WTC11 (cell line): Measurements from ENCODE around the gene ADAMTS8. TPM values are rescaled to one million over a fixed set of nuclear protein-coding genes. Genes with fewer than 3 reads are reported as not detected.

Experiments
- ATAC-seq: fragments of 200-7000 bp; cut with Tn5 transposase; 2 replicates; pipeline ENCODE4 v1.10.0; 2021; ENCODE audit warnings: mild to moderate bottlenecking, moderate library complexity
- CTCF ChIA-PET: fragments of 300-600 bp; sonication (Branson Sonifier 250); formaldehyde crosslinking; loops from one replicate; lab custom pipeline; 2021; ENCODE audit warnings: antibody characterized with exemption; lab: Charles Lee
- POLR2A ChIA-PET: fragments of 350-600 bp; sonication (Branson Sonifier 250); formaldehyde crosslinking; loops from one replicate; lab custom pipeline; 2021; ENCODE audit warnings: antibody characterized with exemption; lab: Charles Lee
- DNase-seq: peaks from one replicate; pipeline ENCODE4 v3.0.0; 2021; ENCODE audit warnings: low spot score
- H3K27ac Mint-ChIP-seq: 2 replicates; pipeline ENCODE4 v1.8.0; 2021; ENCODE audit warnings: mixed read lengths
- H3K27me3 Mint-ChIP-seq: 2 replicates; pipeline ENCODE4 v1.8.0; 2021; ENCODE audit warnings: low read depth, mild to moderate bottlenecking, moderate library complexity, mixed read lengths
- H3K36me3 Mint-ChIP-seq: 2 replicates; pipeline ENCODE4 v1.8.0; 2021; ENCODE audit warnings: mixed read lengths
- H3K4me1 Mint-ChIP-seq: 2 replicates; pipeline ENCODE4 v1.8.0; 2022; ENCODE audit warnings: mixed read lengths
- H3K4me3 Mint-ChIP-seq: 2 replicates; pipeline ENCODE4 v1.8.0; 2021; ENCODE audit warnings: mild to moderate bottlenecking, moderate library complexity, mixed read lengths
- H3K9me3 Mint-ChIP-seq: 2 replicates; pipeline ENCODE4 v1.8.0; 2021; ENCODE audit warnings: mixed read lengths
- ATF1 ChIP-seq: sonication (generic); formaldehyde crosslinking; IDR thresholded peaks from 2 replicates; pipeline ENCODE4 v1.8.1; 2023; ENCODE audit warnings: mild to moderate bottlenecking, moderate library complexity, missing genetic modification reagents
- ELF4 ChIP-seq: sonication (generic); formaldehyde crosslinking; IDR thresholded peaks from 2 replicates; pipeline ENCODE4 v1.8.1; 2022; ENCODE audit warnings: low read depth, mild to moderate bottlenecking, moderate library complexity, missing genetic modification reagents
- FOXJ3 ChIP-seq: sonication (generic); formaldehyde crosslinking; IDR thresholded peaks from 2 replicates; pipeline ENCODE4 v1.9.0; 2021; ENCODE audit warnings: missing genetic modification reagents, mild to moderate bottlenecking, borderline replicate concordance
- HMGA2 ChIP-seq: fragments of 250-450 bp; sonication (Bioruptor Pico); IDR thresholded peaks from 2 replicates; pipeline ENCODE4 v1.4.0; 2021; ENCODE audit warnings: mild to moderate bottlenecking, moderate library complexity
- MXD4 ChIP-seq: fragments of 250-450 bp; sonication (Bioruptor Pico); IDR thresholded peaks from 2 replicates; pipeline ENCODE4 v1.8.0; 2021; ENCODE audit warnings: mild to moderate bottlenecking, moderate library complexity, borderline replicate concordance
- NFATC4 ChIP-seq: fragments of 250-450 bp; sonication (Bioruptor Pico); IDR thresholded peaks from 2 replicates; pipeline ENCODE4 v1.9.0; 2021; ENCODE audit warnings: mild to moderate bottlenecking
- OVOL2 ChIP-seq: fragments of 250-450 bp; sonication (Bioruptor Pico); IDR thresholded peaks from 2 replicates; pipeline ENCODE4 v1.9.0; 2021; ENCODE audit warnings: mild to moderate bottlenecking, borderline replicate concordance
- RELA ChIP-seq: sonication (generic); formaldehyde crosslinking; IDR thresholded peaks from 2 replicates; pipeline ENCODE4 v1.8.1; 2022; ENCODE audit warnings: missing genetic modification reagents, mild to moderate bottlenecking, borderline replicate concordance
- SMAD4 ChIP-seq: sonication (generic); formaldehyde crosslinking; IDR thresholded peaks from 2 replicates; pipeline ENCODE4 v1.8.0; 2022; ENCODE audit warnings: mild to moderate bottlenecking, missing genetic modification reagents
- TEAD4 ChIP-seq: sonication (generic); formaldehyde crosslinking; IDR thresholded peaks from 2 replicates; pipeline ENCODE4 v1.8.0; 2022; ENCODE audit warnings: mild to moderate bottlenecking, missing genetic modification reagents
- ZBTB21 ChIP-seq: sonication (generic); formaldehyde crosslinking; IDR thresholded peaks from 2 replicates; pipeline ENCODE4 v1.8.1; 2023; ENCODE audit warnings: mild to moderate bottlenecking, missing genetic modification reagents, borderline replicate concordance
- ZNF121 ChIP-seq: sonication (generic); formaldehyde crosslinking; IDR thresholded peaks from 2 replicates; pipeline ENCODE4 v1.8.0; 2023; ENCODE audit warnings: missing genetic modification reagents
- ZNF317 ChIP-seq: sonication (generic); formaldehyde crosslinking; IDR thresholded peaks from 2 replicates; pipeline ENCODE4 v1.8.1; 2023; ENCODE audit warnings: low read depth, mild to moderate bottlenecking, moderate library complexity, missing genetic modification reagents, borderline replicate concordance
- ZNF396 ChIP-seq: fragments of 250-450 bp; sonication (Bioruptor Pico); IDR thresholded peaks from 2 replicates; pipeline ENCODE4 v1.8.0; 2021; ENCODE audit warnings: mild to moderate bottlenecking, moderate library complexity, borderline replicate concordance
- total RNA-seq: library from RNA; stranded (reverse); gene quantifications from 3 replicates; pipeline ENCODE4 v1.2.3, GENCODE V29; 2021
- TF ChIP-seq, protein P1 (sequence below): sonication (generic); formaldehyde crosslinking; IDR thresholded peaks from 2 replicates; pipeline ENCODE4 v1.8.1; 2023; ENCODE audit warnings: mild to moderate bottlenecking, moderate library complexity, missing genetic modification reagents
- TF ChIP-seq, protein P2 (sequence below): sonication (generic); formaldehyde crosslinking; IDR thresholded peaks from 2 replicates; pipeline ENCODE4 v1.8.0; 2023; ENCODE audit warnings: mild to moderate bottlenecking, missing genetic modification reagents
- TF ChIP-seq, protein P3 (sequence below): sonication (generic); formaldehyde crosslinking; IDR thresholded peaks from 2 replicates; pipeline ENCODE4 v1.8.1; 2023; ENCODE audit warnings: mild to moderate bottlenecking, missing genetic modification reagents, moderate library complexity
- TF ChIP-seq, protein P4 (sequence below): sonication (generic); formaldehyde crosslinking; IDR thresholded peaks from 2 replicates; pipeline ENCODE4 v1.8.1; 2022; ENCODE audit warnings: mild to moderate bottlenecking, moderate library complexity, missing genetic modification reagents
- TF ChIP-seq, protein P5 (sequence below): sonication (generic); formaldehyde crosslinking; IDR thresholded peaks from 2 replicates; pipeline ENCODE4 v1.8.0; 2022; ENCODE audit warnings: mild to moderate bottlenecking, missing genetic modification reagents
- TF ChIP-seq, protein P6 (sequence below): sonication (generic); formaldehyde crosslinking; IDR thresholded peaks from 2 replicates; pipeline ENCODE4 v1.8.1; 2023; ENCODE audit warnings: mild to moderate bottlenecking, missing genetic modification reagents, borderline replicate concordance

Gene ADAMTS8
- total RNA-seq, 1 experiment from 2014 or later = 9.9 TPM

DNA sequence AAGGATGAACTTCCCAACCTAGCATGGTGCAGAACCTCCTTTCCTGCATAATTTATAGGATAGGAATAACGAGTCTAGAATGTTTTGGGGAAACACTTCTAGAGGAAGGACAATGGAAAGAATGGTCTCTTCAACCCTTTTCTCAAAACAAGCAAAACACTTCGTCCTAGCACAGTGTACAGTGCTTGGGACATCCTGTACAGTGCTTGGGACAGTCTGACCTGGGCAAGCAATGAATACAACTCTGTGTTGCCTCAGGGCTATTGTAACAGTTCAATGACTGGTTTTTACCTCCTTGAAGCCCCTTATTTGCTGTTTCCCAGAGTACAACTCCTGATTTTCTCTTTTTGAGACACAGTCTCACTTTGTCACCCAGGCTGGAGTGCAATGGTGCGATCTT lies 1.6 kb upstream of the ADAMTS8 start:
- ChIA-PET CTCF (interaction anchor here (1.0 to 9.2 kb wide), 6 partner anchors 23 to 462 kb away, joined by 3 to 152 read pairs (median 8); no protein-coding TSS in a partner anchor), POLR2A (no interaction called here)
- Mint-ChIP-seq H3K4me3 (no peak overlapping the region), H3K27ac (no peak overlapping the region), H3K9me3 (no peaks in the 10 kb centered on the region), H3K4me1 (peaks cover 25% of the 10 kb centered on the region), H3K36me3 (no peaks in the 10 kb centered on the region), H3K27me3 (peaks cover 46% of the 10 kb centered on the region)
- ATAC-seq (no peak), DNase-seq (no peak)
- TF ChIP-seq ZNF121 = no peak

DNA sequence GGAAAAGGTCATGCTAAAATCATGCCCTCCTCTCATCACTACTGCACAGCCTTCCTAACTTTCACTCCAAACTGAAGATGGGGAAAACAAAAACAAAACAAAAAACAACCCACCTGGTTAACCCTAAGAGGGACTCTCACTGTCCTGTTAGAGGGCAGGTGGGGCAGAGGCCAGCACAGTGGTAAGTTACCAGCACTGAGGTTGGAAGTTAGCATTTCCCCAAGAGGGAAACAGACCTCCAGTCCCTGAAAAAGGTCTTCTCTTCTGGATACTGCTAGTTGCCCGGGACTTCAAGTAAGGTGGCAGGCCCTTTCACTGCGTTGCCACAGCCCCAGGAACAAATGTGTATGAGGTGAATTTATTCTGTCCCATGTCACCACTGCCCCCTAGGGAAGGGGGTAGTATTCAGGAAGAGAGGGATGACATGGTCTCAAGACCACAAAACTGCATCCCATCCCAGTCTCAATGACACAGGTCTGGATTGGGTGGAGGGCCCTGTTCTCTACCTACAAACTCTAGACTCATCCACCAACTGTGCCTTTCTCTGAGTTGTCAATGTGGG lies 792 bp upstream of the ADAMTS8 start:
- TF ChIP-seq ELF4 (CRISPR knock-in tag) = no peak
- TF ChIP-seq SMAD4 = no peak
- no peak for TF ChIP-seq TEAD4
- no peak for TF ChIP-seq HMGA2
- TF ChIP-seq FOXJ3 (CRISPR knock-in tag) = no peak
- TF ChIP-seq ATF1 (CRISPR knock-in tag) = 0 out of 2 replicates have a peak, but pooled peaks have one; percentile 3
- TF ChIP-seq ZNF317 (CRISPR knock-in tag) = no peak
- TF ChIP-seq MXD4 (CRISPR knock-in tag) = no peak
- TF ChIP-seq, all 79 proteins: peak for 1
- CTCF ChIA-PET = interaction anchor here (0.6 to 9.2 kb wide), 8 partner anchors 14 to 433 kb away, joined by 3 to 152 read pairs (median 4); no protein-coding TSS in a partner anchor
- ATAC-seq = no peak
- DNase-seq = no peak
- Mint-ChIP-seq H3K9me3 (no peaks in the 10 kb centered on the region), H3K4me3 (peak overlapping the region; percentile 85), H3K27me3 (peaks cover 46% of the 10 kb centered on the region), H3K27ac (no peak overlapping the region), H3K36me3 (no peaks in the 10 kb centered on the region), H3K4me1 (peaks cover 25% of the 10 kb centered on the region)
- POLR2A ChIA-PET = no interaction called here

DNA sequence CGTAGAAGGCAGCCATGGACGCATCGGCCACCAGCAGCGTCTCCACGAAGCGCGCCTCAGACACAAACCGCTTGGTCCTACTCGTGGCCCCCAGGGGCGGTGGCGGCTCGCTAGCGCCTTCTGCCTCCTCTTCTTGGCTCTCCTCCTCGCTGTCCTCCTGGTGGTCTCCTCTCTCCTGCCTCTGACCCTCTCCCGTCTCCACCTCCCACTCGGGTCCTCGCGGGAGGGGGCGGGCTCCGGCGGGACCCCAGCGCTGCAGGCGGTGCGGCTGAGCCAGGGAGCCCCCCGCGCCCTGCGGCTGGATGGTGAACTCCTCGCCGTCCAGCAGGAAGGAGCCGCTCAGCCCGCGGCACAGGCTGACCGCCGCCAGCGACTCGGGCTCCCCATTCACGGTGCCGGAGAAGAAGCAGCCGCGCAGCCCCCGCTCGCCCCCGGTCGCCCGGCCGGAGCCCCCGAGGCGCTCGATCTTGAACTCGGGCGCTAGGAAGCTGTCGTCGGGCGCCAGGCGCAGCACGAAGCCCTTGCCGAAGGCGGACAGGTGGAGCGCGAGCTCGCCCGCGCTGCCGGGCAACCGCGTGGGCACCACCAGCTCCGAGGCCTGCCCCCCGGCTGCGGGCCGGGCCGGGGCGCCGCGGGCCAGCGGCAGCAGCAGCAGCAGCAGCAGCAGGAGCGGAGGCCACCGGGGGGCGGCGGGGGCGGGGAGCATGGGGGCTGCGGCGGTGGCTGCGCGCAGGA lies 661 bp downstream of the ADAMTS8 start:
- H3K27me3 Mint-ChIP-seq = peaks cover 46% of the 10 kb centered on the region
- POLR2A ChIA-PET = interaction anchor here (0.6 kb wide), 1 partner anchor 24 kb away, joined by 4 read pairs; no protein-coding TSS in a partner anchor
- ATAC-seq = peak; percentile 19
- TF ChIP-seq RELA (CRISPR knock-in tag) (no peak), ZBTB21 (CRISPR knock-in tag) (0 out of 2 replicates have a peak, but pooled peaks have one; percentile 18), NFATC4 (no peak), OVOL2 (CRISPR knock-in tag) (no peak), ZNF396 (CRISPR knock-in tag) (no peak)
- TF ChIP-seq, protein P1, sequence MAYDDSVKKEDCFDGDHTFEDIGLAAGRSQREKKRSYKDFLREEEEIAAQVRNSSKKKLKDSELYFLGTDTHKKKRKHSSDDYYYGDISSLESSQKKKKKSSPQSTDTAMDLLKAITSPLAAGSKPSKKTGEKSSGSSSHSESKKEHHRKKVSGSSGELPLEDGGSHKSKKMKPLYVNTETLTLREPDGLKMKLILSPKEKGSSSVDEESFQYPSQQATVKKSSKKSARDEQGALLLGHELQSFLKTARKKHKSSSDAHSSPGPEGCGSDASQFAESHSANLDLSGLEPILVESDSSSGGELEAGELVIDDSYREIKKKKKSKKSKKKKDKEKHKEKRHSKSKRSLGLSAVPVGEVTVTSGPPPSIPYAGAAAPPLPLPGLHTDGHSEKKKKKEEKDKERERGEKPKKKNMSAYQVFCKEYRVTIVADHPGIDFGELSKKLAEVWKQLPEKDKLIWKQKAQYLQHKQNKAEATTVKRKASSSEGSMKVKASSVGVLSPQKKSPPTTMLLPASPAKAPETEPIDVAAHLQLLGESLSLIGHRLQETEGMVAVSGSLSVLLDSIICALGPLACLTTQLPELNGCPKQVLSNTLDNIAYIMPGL (CRISPR knock-in tag) = peak; percentile 80; the same call in 1 of the 2 replicates
- TF ChIP-seq, protein P2, sequence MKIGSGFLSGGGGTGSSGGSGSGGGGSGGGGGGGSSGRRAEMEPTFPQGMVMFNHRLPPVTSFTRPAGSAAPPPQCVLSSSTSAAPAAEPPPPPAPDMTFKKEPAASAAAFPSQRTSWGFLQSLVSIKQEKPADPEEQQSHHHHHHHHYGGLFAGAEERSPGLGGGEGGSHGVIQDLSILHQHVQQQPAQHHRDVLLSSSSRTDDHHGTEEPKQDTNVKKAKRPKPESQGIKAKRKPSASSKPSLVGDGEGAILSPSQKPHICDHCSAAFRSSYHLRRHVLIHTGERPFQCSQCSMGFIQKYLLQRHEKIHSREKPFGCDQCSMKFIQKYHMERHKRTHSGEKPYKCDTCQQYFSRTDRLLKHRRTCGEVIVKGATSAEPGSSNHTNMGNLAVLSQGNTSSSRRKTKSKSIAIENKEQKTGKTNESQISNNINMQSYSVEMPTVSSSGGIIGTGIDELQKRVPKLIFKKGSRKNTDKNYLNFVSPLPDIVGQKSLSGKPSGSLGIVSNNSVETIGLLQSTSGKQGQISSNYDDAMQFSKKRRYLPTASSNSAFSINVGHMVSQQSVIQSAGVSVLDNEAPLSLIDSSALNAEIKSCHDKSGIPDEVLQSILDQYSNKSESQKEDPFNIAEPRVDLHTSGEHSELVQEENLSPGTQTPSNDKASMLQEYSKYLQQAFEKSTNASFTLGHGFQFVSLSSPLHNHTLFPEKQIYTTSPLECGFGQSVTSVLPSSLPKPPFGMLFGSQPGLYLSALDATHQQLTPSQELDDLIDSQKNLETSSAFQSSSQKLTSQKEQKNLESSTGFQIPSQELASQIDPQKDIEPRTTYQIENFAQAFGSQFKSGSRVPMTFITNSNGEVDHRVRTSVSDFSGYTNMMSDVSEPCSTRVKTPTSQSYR (CRISPR knock-in tag) = no peak
- TF ChIP-seq, protein P3, sequence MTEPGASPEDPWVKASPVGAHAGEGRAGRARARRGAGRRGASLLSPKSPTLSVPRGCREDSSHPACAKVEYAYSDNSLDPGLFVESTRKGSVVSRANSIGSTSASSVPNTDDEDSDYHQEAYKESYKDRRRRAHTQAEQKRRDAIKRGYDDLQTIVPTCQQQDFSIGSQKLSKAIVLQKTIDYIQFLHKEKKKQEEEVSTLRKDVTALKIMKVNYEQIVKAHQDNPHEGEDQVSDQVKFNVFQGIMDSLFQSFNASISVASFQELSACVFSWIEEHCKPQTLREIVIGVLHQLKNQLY = no peak
- TF ChIP-seq, protein P4, sequence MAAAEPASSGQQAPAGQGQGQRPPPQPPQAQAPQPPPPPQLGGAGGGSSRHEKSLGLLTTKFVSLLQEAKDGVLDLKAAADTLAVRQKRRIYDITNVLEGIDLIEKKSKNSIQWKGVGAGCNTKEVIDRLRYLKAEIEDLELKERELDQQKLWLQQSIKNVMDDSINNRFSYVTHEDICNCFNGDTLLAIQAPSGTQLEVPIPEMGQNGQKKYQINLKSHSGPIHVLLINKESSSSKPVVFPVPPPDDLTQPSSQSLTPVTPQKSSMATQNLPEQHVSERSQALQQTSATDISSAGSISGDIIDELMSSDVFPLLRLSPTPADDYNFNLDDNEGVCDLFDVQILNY (CRISPR knock-in tag) = no peak; the same call in 1 of the 2 replicates
- TF ChIP-seq, protein P5, sequence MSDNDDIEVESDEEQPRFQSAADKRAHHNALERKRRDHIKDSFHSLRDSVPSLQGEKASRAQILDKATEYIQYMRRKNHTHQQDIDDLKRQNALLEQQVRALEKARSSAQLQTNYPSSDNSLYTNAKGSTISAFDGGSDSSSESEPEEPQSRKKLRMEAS (CRISPR knock-in tag) = peak; percentile 44; the same call in 1 of the 2 replicates
- TF ChIP-seq, protein P6, sequence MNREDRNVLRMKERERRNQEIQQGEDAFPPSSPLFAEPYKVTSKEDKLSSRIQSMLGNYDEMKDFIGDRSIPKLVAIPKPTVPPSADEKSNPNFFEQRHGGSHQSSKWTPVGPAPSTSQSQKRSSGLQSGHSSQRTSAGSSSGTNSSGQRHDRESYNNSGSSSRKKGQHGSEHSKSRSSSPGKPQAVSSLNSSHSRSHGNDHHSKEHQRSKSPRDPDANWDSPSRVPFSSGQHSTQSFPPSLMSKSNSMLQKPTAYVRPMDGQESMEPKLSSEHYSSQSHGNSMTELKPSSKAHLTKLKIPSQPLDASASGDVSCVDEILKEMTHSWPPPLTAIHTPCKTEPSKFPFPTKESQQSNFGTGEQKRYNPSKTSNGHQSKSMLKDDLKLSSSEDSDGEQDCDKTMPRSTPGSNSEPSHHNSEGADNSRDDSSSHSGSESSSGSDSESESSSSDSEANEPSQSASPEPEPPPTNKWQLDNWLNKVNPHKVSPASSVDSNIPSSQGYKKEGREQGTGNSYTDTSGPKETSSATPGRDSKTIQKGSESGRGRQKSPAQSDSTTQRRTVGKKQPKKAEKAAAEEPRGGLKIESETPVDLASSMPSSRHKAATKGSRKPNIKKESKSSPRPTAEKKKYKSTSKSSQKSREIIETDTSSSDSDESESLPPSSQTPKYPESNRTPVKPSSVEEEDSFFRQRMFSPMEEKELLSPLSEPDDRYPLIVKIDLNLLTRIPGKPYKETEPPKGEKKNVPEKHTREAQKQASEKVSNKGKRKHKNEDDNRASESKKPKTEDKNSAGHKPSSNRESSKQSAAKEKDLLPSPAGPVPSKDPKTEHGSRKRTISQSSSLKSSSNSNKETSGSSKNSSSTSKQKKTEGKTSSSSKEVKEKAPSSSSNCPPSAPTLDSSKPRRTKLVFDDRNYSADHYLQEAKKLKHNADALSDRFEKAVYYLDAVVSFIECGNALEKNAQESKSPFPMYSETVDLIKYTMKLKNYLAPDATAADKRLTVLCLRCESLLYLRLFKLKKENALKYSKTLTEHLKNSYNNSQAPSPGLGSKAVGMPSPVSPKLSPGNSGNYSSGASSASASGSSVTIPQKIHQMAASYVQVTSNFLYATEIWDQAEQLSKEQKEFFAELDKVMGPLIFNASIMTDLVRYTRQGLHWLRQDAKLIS (CRISPR knock-in tag) = no peak

More for the DNA sequence above, 661 bp downstream of the ADAMTS8 start:
- CTCF ChIA-PET = interaction anchor here (0.6 to 9.2 kb wide), 9 partner anchors 18 to 467 kb away, joined by 3 to 152 read pairs (median 4); no protein-coding TSS in a partner anchor
- no peaks in the 10 kb centered on the region for H3K9me3 Mint-ChIP-seq
- no peaks in the 10 kb centered on the region for H3K36me3 Mint-ChIP-seq
- DNase-seq = peak; percentile 60
- peak overlapping the region; percentile 69 for H3K4me3 Mint-ChIP-seq
- H3K4me1 Mint-ChIP-seq = peaks cover 25% of the 10 kb centered on the region
- no peak overlapping the region for H3K27ac Mint-ChIP-seq
